GM21786 (cell line): ENCODE measurements around the gene MEGF11.

Experiments
- ATAC-seq: cut with Tn5 transposase; IDR thresholded peaks from one replicate; pipeline ENCODE4 v1.9.1; 2021; ENCODE audit not compliant: unreplicated experiment

The MEGF11 gene

GRCh38 chr15:66039117-66039871 is 214.3 kb downstream of the MEGF11 start:
- no peak for ATAC-seq

GRCh38 chr15:66038387-66039116 is 215.0 kb downstream of the MEGF11 start:
- ATAC-seq: no peak

- no peak for ATAC-seq
Observed at GRCh38 chr15:66036859-66037258, 216.7 kb downstream of the MEGF11 start.

- no peak for ATAC-seq
Observed at GRCh38 chr15:66035901-66036300, 217.6 kb downstream of the MEGF11 start.

- ATAC-seq: no peak
Observed at GRCh38 chr15:66033143-66033542, 220.4 kb downstream of the MEGF11 start.

DNA sequence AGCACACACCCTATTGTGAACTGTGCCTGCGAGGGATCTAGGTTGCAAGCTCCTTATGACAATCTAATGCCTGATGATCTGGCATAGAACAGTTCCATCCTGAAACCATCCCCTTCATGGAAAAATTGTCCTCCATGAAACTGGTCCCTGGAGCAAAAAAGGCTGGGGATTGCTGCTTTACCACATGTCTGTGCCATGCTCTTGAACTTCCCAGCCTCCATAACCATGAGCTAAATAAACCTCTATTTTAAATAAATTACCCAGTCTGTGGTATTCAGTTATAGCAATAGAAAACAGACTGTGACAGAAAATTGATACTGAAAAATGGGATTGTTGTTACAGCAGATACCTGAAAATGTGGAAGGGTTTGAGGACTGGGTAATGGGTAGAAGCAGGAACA is 221.5 kb downstream of the MEGF11 start:
- no peak for ATAC-seq

GRCh38 chr15:66030650-66031049 is 222.9 kb downstream of the MEGF11 start:
- ATAC-seq: no peak

DNA sequence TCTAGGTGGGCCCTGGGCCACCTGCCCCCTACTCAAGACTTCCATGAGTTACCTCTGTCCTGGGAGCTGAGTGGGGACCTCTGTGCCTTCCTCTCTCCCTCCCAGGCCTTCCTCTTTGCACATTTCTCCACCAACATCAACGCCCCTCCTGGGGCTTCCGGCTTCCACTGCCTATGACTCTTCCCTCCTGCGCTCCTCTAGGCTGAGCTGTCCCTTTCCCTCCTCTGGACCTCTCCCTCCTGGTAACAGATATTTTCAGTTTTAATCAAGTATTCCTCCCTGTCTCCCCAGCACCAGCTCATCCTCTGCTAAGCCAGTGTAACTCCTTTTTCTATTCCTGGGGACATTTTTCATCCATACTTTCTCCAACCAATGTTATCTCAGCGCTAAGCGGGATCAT is 223.9 kb downstream of the MEGF11 start:
- ATAC-seq: no peak

- no peak for ATAC-seq
Observed at GRCh38 chr15:66027268-66027805, 226.2 kb downstream of the MEGF11 start.

GRCh38 chr15:66025972-66026371 is 227.6 kb downstream of the MEGF11 start:
- no peak for ATAC-seq

DNA sequence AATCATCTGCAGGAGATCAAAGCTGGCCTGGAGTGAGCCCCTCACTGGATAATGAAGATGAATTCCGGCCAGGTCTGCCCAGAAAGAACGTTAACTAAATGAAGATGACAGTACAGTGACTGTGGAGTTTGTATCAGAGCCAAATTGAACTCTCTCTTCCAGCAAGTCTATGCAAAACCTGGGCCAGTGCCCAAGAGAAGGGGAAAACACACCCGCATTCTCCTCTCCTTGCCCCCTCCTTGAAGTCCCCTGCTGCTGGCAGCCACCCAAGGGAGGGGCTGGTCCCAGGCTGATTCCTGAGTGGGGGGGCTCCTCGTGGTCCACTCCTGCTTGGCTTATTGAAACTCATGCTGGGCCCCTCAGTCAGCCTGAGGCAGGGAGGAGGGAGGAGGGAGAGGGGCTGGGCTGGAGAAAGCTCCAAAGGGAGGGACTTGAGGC is 228.5 kb downstream of the MEGF11 start:
- ATAC-seq: no peak

GRCh38 chr15:66024116-66024515 is 229.4 kb downstream of the MEGF11 start:
- ATAC-seq: no peak

DNA sequence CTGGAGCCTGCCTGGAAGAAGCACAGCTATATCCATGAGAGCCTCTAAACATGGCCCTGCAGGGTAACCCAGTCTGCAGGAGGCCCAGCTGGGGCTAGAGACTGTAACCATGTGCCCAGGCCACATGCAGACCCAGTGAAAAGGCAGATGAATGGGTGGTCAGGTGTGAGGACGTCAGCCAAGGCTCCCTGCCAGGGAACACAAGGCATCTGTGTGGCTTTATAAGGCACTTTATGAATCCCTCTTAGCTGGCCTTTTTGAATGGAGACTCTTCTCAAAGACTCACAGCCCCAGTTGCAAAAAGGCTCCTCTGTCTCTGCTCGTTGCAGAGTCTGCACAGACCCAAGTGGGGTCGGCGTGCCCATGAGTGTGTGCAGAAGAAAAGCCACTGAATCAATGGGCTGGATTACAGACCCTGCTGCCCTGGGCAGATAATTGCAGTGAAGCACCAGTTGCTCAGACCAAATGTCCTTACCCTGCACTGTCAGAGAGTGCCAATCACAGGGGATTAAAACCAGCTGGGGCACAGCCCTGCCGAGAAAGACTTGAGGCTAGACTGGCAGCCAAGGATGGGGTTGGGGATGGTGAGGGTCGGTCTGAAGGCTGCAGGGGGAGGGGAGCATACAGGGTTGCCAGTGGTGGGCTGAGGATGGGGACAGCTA is 230.1 kb downstream of the MEGF11 start:
- ATAC-seq: no peak

DNA sequence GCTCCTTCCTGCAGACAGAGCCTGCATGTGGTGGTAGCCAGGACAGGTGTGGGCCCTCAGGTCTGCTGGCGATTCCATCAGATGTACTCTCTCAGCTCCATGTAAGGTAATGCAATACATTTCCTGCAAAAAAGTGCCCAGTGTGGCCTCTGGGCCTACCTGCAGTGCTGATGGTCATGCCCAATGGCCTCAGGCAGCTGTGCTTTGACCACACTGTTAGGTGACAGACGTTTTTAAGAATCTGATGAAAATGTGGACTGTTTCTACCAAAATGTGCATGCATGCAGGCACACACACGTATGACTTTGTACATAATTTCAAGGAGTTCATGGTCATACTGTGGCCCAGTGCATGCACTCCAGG is 231.4 kb downstream of the MEGF11 start:
- ATAC-seq: no peak

DNA sequence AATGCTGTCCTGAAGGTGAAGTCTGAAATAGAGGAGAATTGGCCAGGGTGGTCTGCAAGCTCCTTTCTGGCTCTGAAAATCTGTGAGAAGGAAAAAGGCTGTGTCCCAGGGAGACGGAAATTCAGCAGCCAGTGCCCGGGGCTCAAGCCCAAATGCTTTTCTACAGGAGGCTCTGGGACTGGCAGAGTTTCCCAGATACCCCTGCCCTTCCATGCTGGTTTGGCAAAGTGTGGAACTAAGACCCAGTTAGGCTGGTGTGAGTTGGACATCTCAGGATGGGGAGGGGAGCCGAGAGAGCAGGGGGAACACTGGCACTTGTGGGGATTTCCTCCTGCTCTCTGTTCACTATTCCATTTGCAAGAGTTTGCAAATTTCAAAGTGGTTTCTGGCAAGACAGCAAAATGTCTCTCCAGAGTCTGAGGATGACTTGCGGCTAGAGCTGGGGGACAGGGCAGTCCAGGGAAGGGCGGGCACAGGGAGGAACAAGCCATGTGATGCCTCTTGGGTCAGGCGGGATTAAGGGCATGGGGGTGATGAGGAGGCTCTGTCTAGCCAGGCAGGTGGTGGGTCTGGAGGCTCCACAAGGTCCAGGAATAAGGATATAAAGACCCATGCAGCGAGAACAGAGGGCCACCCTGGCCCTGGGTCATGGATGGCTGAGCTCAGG is 231.9 kb downstream of the MEGF11 start:
- ATAC-seq: no peak

GRCh38 chr15:66019826-66020398 is 233.6 kb downstream of the MEGF11 start:
- no peak for ATAC-seq

GRCh38 chr15:66019368-66019767 is 234.2 kb downstream of the MEGF11 start:
- ATAC-seq: no peak

DNA sequence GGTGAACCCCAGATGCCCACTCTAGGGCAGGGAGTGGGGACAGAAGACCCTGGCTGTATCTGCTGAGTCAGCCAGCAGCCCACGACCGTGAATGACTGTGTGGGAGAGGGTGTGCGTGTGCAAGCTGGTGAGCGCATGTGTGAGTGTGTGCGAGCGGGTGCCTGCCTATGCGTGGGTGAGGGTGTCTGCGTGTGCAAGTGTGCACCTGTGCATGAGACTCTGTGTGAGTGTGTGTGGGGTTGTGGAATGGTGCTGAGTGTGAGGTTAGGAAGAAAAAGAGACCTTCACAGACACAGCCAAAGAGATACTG is 235.1 kb downstream of the MEGF11 start:
- no peak for ATAC-seq

DNA sequence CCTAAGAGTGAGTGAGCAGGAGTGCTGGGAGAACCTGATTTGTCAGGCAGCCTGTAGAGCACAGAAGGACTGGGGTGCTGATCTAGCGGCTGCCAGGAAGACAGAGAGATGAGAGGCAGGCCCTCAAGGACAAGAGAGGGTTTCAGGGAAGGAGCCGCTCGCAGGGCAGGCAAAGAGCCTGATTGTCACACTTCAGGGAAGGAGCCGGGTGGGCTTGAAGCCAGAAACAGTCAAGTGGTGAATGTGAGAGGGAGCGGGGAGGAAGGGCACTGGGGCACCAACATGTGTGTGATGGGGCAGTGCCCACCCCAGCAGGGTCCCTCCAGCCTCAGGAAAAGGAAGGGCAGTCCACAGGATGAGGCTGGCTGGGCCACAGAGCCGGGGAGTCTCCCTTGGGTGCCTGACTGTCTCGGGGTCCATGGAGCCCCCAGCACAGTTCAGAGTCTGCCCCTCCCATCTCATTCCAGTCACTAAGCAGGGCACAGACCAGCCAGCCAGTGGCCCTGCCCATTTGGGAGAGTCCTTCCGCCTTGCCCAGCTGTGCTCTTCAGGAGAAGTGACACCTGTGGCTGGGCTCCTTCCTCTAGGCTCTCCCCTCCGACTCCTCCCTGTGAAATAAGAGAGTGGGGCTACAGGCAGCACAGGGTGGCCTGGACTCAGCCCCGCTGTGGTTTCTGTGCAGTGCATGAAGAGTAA is 235.6 kb downstream of the MEGF11 start:
- no peak for ATAC-seq

- no peak for ATAC-seq
Observed at GRCh38 chr15:66017000-66017399, 236.6 kb downstream of the MEGF11 start.
